Retinal pigment epithelial cell (primary cell): ENCODE measurements around the gene BECN2.

Experiments used
- DNase-seq: peaks from one replicate; pipeline ENCODE4 v3.0.0-alpha.2; 2010; ENCODE audit warnings: low read depth
- H3K4me3 ChIP-seq: 2 replicates; pipeline ENCODE4 v1.5.1; 2011; ENCODE audit warnings: mild to moderate bottlenecking, low read length, control low read depth, moderate library complexity
- CTCF ChIP-seq: conservative IDR thresholded peaks from 2 replicates; pipeline ENCODE4 v1.5.1; 2011; ENCODE audit warnings: low read depth, low read length, control low read depth, inconsistent platforms

Gene BECN2

GRCh38 chr1:241997401-241997998, 39.9 kb downstream of the BECN2 start:
- no peak for DNase-seq
- H3K4me3 ChIP-seq: no peak overlapping the region
- TF ChIP-seq CTCF: no peak

GRCh38 chr1:241998412-241998921, 40.9 kb downstream of the BECN2 start:
- peak; percentile 65 for TF ChIP-seq CTCF
- no peak for DNase-seq
- H3K4me3 ChIP-seq: peak overlapping the region; percentile 40

GRCh38 chr1:241999026-241999425, 41.5 kb downstream of the BECN2 start, which contains the start of gene MAP1LC3C:
TSS of gene MAP1LC3C (minus strand) at chr1:241999098. CDS start at chr1:241999008, 90 bp downstream.
- TF ChIP-seq CTCF: no peak
- no peak for DNase-seq
- peak within 1 kb of the TSS; percentile 40 for H3K4me3 ChIP-seq

GRCh38 chr1:242000434-242000833, 42.9 kb downstream of the BECN2 start:
- TF ChIP-seq CTCF: no peak
- H3K4me3 ChIP-seq: no peak overlapping the region
- no peak for DNase-seq

- no peak for TF ChIP-seq CTCF
- DNase-seq: no peak
- no peak overlapping the region for H3K4me3 ChIP-seq
These were observed 44.5 kb downstream of the BECN2 start for GRCh38 chr1:242002072-242002471.

- no peak for TF ChIP-seq CTCF
- no peak overlapping the region for H3K4me3 ChIP-seq
- no peak for DNase-seq
These were observed 44.9 kb downstream of the BECN2 start for GRCh38 chr1:242002510-242002909.
